SK-N-MC (cell line): Measurements from ENCODE around the gene FANCB.

Experiments
- EZH2 ChIP-seq: fragments of 200-600 bp; sonication (generic); IDR thresholded peaks from one replicate; pipeline ENCODE4 v1.6.1; 2017; ENCODE audit warnings: antibody characterized with exemption
- FOXP2 ChIP-seq: optimal IDR thresholded peaks from 2 replicates; pipeline ENCODE3; 2011; ENCODE audit warnings: mild to moderate bottlenecking, moderate library complexity; ENCODE audit not compliant: insufficient read depth; ENCODE audit errors: extremely low read length, control extremely low read depth
- POLR2AphosphoS5 ChIP-seq: IDR thresholded peaks from 2 replicates; pipeline ENCODE4 v1.6.1; 2012; ENCODE audit warnings: mild to moderate bottlenecking, low read depth, low read length, borderline replicate concordance

DNA sequence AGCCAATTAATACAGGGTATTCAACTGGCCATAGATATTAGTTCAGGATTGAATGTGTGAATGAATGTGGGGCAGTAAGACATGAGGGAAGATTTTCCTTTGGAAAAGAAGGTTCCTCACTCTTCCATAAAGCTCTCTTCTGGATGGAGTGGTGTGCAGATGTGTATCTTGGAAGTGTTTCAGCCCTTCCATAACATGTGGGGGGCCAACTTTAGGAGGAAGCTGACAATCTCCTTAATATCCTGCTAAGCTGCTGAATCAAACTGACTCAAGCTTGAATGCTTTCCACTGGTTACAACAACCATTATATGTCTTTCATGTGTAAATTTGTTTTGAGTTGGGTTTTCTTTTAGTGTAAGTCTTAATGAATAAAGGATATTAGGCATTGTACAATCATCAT lies 40.3 kb downstream of the FANCB start:
- no peak for TF ChIP-seq POLR2AphosphoS5
- no peak for TF ChIP-seq EZH2
- no peak for TF ChIP-seq FOXP2
